Esophagus squamous epithelium (tissue), 4 donors: ENCODE data around the gene MFSD11.

Source experiments
- CTCF ChIP-seq, 6 experiments: fragments of 450-650 bp in 4 of 6; fragments of 200-600 bp in 2 of 6; sonication (generic) in 2 of 6; IDR thresholded peaks; one replicate each; pipeline ENCODE4 v1.5.1; 2016 to 2019; ENCODE audit warnings: antibody characterized with exemption in 6 of 6, mild to moderate bottlenecking in 4 of 6, moderate library complexity in 4 of 6
- POLR2A ChIP-seq, 4 donors: fragments of 450-650 bp; IDR thresholded peaks; one replicate each; pipeline ENCODE4 v1.6.1; 2017; ENCODE audit warnings: antibody characterized with exemption in 4 of 4, mild to moderate bottlenecking in 4 of 4, moderate library complexity in 3 of 4

GRCh38 chr17:76789235-76789788, 51.4 kb downstream of the MFSD11 start:
- TF ChIP-seq CTCF (IDR thresholded peaks at IDR 0.05) (no peak), POLR2A (IDR thresholded peaks at IDR 0.05) (no peak)
